Activated naive CD4-positive, alpha-beta T cell (primary cell): ENCODE results near the gene C18orf32.
"Not testable (repeated sequence)": the region's sequence is repeated elsewhere in the genome, so short reads cannot be mapped to it uniquely, and the experiment has no call there.

Experiments used
- DNase-seq, 4 experiments: peaks; one replicate each; lab custom pipeline; 2025; lab: John Stamatoyannopoulos, UW

The C18orf32 gene

DNA sequence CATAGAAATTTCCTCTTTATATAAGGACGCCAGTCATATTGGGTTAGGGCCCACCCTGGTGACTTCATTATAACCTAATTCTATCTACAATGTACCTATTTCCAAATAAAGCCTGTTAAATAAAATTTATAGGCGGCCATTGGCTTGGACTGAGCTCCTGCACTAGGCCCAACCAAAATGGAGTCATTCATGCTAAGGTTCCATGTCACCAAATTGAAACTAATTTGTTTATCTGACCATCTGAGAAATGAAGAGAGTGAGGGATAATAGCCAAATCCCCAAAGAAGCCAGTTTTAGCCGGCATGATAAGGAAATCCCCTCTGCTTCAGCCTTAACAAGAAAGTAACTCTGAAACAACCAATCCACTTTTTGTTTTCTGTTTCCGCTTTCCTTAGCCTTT is 19.4 kb downstream of the C18orf32 start:
- no peak for DNase-seq

DNA sequence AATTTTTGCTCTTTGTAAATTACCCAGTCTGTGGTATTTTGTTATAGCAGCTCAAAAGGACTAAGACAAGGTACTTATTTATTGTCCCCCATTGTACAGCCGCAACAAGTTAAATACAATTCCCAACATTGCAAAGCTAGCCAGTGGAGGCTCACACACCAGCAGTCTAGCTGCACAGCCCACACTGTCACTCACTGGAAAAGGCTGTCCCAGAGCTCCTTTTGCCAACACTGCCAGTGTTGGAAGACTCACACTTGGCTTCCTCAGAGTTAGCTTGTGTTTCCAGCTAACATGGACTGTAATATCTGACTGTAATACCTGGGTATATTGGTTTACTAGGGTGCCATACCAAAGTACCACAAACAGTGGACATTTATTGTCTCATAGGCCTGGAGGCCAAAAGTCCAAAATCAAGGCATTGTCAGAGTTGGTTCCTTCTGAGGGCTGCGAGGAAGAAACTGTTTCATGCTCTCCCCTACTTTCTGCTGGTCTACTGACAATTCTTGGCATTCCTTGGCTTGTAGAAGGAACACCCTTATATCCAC is 19.9 kb downstream of the C18orf32 start:
- DNase-seq: no peak

DNA sequence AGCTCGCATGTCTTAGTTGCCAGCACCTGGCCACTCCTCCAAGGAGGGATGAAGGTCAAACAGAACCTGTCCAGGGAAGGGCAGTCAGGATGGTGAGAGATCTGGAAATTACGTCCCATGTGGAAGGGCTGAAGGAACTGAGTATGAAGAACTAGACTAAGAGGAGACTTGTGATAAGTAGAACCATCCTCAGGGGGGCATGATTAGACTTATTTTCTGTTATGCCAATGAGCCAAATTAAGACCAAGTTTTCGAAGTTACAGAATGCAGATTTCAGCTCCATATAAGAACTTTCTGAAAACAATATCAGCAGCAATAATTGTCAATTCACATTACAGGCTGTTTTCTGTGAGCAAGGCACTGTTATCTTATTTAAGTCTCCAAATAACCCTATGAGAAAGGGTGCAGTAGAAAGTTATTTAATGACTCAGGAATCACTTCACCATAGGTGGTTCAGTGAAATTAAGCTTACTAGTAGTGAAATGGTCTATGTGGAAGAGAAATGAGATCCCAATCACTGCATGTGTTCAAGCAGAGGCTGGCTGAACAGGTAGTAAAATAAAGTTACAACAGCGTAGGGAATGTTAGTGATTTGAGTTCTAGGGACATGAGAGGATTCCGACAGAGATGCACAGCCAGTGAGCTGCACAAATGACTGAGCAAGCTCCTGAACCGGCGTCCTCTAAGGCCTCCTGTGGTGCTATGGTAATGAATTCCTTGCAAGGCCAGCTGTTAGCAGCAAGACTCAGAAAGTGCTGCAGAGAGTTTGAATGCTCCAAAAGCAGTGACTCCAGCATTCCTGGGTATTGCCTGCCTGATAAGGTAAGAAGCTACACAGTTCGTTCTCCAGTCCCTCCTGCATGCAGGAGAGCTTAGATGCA is 22.1 kb downstream of the C18orf32 start:
- no peak for DNase-seq

- no peak for DNase-seq
Measured at GRCh38 chr18:49461602-49461977, 25.4 kb downstream of the C18orf32 start.

DNA sequence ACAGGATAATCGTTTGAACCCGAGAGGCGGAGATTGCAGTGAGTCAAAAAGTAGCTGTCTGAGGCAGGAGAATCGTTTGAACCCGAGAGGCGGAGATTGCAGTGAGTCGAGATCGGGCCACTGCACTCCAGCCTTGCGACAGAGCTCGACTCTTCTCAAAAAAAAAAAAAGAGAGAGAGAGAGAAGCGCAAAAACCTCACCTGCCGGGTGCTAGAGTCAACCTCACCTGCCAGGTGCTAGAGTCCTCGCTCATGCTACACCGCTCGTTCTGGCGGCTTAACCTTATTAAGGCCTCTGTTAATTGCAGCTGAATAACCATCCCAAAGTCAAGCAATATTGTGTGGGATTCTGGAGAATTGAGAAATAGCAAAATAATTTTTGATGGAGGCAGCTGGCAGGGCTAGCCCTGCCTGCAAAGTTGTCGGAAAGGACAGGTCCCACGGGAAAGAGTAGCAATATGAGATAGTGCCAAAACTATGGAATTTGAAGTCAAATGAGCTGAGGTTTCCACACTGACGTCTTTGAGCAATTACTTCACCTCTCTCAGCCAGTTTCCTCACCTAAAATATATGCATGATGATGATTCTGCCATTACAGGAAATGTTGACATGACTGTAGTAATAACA is 25.9 kb downstream of the C18orf32 start:
- no peak for DNase-seq

DNA sequence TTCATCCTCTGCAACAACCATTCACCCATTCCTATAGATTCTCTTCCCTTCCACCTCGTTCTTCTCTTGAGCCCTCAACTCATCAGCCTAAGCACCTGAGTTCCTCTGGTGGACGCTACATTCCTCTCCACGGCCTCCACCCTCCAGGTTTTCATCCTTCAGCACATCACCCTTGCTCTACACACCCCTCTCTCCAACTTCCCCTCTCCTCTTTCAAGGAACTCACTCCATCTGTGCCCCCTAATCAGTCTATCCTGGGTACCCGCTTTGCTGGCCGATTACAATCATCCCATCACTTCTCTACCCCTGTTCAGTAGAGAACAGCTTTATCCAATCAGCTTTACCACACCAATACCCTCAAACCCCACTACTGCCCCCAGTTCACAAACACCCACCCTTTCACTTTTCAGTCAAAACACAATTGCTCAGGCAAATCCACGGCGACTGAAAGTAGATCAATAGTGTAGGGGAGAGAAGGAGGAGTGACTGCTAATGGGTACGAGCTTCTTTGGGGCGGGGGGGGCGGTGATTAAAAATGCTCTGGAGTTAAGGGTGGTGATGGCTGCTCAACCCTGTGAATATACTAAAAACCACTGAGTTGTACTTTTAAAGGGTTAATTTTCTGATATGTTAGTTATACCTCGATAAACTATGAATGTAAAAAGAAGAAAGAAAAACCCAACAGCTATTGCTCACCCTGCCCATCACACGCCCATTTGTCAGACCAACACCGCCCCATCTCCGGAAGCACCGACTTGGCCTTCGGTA is 27.4 kb downstream of the C18orf32 start:
- no peak for DNase-seq

DNA sequence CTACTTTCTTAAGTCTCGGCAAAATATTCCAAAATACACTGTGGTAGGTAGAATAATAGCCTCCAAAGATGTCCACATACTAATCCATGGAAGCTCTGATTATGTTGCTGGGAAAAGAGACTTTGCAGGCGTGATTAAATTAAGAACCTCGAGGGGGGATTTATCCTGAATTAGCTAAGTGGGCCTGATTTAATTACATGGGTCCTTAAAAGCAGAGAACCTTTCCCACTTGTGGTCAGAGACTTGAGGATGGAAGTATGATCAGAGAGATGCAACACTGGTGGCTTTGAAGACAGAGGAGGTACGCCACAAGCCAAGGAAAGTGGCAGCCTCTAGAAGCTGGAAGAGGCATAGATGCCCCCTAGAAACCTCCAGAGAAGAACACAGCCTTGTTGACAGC is 29.4 kb downstream of the C18orf32 start:
- DNase-seq: no peak

GRCh38 chr18:49456794-49457193 is 30.2 kb downstream of the C18orf32 start:
- DNase-seq: no peak

- DNase-seq: not testable (repeated sequence)
Measured at GRCh38 chr18:49452534-49452933, 34.5 kb downstream of the C18orf32 start.

- DNase-seq: peak in 1 of 4 experiments; percentile 1
Measured at GRCh38 chr18:49447810-49448745, 39.0 kb downstream of the C18orf32 start.

DNA sequence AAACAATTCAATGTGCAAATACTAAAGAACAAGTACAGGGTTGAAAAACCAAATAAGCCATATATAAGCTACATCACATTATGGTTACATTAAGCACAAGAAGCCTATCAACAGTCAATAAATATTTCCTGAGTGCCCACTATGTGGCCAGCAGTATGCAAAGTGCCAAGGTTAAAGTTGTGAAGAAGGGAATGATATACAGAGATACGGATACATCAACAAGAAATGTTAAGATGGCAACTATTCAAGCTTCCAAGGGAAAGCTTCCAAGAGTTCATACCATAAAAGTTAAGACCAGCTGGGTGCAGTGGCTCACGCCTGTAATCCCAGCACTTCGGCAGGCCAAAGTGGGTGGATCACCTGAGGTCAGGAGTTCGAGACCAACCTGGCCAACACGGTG is 40.6 kb downstream of the C18orf32 start:
- DNase-seq: no peak

- no peak for DNase-seq
Measured at GRCh38 chr18:49444581-49444980, 42.5 kb downstream of the C18orf32 start.

GRCh38 chr18:49443837-49444236 is 43.2 kb downstream of the C18orf32 start:
- no peak for DNase-seq

- no peak for DNase-seq
Measured at GRCh38 chr18:49441338-49441938, 45.6 kb downstream of the C18orf32 start.

DNA sequence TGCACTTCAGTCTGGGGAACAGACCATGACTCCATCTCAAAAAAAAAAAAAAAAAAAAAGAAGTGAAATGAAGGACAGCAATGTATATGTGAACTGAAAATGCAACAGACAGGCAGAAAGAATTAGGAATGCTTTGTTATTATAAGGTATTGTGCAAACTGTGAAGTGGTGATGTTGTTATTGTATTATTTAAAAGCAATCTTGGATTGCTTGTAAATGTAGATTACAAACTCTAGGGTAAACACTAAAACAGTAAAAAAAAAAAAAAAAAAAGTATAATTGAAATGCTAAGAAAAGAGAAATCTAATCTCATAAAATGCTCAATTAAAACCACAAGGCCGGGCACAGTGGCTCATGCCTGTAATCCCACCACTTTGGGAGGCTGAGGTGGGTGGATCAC is 51.9 kb downstream of the C18orf32 start:
- DNase-seq: no peak

DNA sequence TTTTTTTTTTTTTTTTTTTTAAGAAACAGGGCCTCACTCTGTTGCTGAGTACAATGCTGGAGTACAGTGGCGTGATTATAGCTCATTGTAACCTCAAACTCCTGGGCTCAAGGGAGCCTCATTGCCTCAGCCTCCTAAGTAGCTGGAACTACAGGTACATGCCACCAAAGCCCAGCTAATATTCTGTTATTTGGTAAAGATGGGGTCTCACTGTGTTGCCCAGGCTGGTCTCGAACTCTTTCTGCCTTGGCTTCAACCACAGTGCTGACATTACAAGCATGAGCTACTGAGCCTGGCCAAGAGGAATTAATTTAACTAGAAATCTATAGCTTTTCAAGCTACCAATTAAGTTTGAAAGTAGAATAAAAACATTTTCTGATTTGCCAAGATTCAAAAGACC is 54.4 kb downstream of the C18orf32 start:
- DNase-seq: no peak

DNA sequence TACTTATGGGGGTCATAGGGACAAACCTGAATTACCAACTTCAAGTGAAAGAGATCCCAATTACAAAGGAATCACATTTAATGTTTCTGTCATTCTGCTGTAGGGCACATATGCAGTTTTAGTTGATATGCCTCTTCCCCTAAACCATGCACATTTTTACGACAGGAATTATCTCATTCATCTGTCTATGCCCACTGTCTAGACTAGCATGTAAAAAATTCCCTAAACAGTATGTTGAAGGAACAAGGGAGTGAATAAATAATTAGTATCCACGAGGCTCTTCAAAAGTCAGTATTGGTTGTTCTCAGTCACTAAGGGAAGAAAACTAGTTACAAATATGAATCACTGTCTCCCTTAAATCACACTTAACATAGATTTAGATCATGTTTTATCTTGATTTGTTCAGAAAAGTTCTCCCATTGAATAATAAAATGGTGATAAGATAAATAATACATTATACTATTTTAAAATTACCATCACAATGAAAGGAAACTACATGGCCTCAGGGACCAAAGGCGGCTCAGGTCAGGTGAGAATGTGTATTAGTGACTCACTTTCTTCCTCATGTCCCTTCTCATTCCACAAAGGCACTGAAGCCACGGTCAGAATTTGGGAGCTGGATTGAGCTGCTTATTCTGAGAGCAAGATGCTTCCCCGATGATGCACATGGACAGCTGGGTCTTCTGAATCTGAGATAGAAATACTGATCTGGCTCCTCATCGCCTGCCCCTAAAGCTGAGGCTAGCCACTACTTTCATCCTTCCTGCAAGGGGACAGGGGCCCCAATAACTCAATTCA is 55.7 kb downstream of the C18orf32 start:
- DNase-seq: no peak
